NCI-H524 treated with DMSO at 0.1 percent for 48 hours (cell line): ENCODE data around the gene RHBDF2.

Experiments used
- DNase-seq: peaks from one replicate; lab custom pipeline; 2025; lab: John Stamatoyannopoulos, UW

Gene RHBDF2

DNA sequence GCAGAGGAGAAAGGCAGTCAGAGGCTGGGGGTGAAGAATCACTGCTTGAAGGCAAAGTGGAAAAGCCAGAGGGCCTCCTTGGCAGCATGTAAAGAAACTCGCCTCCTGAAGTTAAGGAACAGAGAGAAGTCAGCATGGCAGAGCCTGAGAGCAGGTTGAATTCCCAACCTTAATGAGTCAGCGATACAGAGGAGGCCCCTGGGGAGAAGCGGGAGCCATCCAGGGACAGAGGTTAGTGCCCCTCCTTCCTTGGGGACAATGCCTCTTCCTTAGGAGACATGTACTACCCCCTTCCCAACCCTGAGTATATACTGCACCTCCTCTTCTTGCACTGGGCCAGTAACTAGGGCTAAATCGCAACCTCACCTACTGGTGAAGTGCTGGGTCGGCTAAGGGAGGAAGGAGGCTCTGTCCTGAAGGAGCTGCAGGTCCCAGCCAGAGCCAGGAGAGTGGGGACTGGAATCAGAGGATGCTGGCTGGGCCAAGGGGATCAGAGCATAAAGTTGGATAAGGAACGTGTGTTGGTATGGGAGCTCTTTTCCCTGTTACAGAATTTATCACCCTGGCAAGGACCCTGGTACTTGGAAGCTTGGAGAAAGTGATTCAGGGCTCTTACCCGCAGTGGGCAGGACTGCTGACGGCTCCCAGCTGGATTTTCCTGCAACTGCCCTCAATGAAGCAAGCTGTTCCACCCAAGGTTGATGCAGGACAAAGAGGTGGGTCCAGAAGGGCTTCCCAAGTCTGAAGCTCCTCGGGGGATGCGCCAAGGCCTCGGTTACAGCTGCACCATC lies 39.3 kb downstream of the RHBDF2 start:
- DNase-seq, result no peak

DNA sequence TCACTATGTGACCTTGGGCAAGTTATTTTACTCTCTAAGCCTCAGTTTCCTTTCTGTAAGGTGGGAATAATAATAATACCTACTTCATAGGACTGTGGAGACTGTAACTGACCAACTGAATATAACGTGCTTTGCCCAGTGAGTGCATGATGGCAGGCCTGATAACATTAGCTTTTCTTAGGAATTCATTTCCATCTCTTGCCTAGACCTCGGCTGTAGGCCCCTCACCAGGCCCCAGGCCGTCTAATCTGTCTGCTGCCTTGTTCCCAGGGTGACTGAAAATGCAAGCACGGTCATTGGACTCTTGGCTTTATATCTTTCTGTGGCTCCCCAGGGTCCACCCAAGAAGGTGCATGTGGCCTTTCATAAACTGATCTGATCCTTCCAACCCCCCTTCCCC lies 41.5 kb downstream of the RHBDF2 start:
- DNase-seq, result no peak

DNA sequence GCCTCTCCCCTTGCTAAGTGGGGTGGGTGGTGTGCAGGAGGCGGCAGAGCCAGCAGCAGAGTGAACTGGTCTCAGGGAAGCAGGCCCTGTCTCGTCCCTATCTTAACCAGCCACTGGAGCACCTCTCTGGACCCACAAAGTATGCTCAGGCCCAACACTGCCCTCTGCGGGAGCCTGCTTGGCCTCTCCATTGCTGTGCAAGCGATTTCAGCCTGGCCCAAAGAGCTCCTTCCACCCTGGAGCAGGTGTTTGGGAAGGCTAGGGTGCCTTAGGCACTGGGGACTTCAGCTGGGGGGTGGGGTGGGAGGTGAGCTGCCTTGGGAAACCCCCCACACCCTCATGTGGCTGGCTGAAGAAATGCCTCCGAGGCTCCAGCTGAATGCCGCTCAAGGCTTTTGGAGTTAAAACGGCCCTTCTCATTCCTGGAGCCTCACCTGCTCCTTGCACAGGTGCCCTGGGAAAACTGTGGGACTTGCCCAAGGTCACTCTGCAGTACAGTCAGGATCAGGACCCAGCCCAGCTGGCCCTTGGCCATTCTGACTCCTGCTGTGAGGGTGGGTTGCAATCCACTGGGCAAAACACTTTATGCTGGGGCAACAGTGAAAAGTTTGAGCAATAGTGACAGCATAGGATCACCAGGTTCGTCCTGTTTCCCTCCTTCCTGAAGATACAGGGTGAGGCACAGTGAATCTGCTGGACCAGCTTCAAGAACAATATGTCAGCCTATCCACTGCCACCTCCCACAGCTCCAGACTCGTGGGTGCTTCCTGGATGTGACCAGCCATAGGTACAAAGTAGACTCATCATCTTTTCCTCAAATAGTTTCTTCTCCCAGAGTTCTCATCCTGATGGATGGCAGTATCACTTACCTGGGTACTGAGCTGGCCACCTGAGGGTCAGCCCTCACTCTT lies 42.4 kb downstream of the RHBDF2 start:
- DNase-seq, result peak; percentile 64

DNA sequence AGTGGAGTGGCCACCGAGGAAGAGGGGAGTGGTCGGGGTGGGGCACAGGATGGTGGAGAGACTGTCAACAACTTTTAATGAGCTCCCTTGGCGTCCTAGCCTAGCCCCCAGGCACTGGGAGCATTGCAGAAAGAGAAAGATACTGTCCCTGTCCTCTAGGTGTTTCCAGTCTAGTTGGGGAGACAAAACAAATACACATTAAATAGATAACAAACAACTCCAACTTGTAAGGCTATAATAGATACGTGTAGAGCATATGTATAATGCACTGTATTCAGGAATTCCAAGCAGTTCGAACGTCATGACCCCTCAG lies 47.8 kb downstream of the RHBDF2 start:
- DNase-seq, result no peak

DNA sequence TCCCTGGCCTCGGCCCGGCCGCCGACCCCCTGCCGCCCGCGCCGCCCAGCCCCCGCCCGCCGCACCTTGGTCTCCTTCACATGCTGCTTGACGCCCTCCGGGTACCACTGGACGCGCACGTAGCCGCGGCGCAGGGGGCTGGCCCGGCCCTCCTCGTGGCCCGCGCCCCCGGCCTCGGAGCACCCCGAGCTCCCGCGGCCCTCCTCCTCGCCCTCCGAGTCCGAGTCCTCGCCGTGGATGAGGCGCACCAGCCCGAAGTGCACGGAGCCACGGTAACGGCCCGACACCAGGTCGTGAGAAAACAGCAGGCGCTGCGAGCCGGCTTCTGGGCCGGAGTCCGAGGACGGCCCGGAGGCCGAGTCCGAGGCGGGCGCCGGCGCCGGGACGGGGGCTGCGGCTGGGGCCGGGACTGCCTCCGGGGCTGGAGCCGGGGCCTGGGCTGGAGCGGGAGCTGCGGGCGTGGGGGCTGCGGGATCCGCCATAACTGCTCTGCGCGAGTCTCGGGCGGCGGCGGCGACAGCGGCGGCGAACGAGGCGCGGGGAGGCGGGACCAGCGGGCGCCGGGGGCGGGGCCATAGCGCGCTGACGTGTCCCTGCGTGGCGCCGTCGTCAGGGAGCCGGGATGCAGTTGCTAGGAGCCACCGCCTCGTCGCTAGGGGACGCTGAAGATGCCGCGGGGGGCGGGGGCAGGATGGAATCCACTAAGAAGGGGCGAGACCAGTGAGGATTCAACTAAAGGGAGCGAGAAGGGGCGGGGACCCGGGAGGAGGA lies 48.4 kb downstream of the RHBDF2 start, which contains the start of gene UBE2O:
UBE2O (minus strand) TSS at position 493 of the 771 bp plus-strand sequence; CDS start at position 482, 11 bp downstream.
- peak; percentile 62 for DNase-seq

DNA sequence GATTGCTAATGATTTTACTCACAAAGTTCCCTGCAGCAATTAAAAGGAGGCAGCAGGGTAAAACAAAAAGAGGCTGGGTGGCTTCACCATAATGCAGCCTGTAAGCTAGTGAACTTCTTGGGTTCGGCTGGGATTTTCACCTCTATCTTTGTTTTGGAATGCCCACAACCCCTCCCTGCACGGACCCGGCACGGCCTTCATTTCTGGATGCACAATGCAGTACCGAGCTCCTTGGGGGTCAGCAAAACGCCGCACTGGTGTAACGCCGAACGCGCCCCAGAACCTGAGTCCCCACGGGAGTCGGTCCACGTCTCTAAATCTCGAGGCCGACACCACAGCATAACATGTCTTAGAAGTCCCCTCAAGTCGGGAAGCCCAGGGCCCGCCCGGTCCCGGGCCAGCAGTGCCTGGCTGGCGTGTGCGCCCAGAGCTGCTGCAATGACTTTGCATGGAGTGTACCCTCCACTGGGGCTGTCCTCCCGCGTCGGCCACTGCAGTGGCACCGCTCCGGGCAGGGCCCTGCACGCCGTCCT lies 49.0 kb downstream of the RHBDF2 start:
- no peak for DNase-seq

DNA sequence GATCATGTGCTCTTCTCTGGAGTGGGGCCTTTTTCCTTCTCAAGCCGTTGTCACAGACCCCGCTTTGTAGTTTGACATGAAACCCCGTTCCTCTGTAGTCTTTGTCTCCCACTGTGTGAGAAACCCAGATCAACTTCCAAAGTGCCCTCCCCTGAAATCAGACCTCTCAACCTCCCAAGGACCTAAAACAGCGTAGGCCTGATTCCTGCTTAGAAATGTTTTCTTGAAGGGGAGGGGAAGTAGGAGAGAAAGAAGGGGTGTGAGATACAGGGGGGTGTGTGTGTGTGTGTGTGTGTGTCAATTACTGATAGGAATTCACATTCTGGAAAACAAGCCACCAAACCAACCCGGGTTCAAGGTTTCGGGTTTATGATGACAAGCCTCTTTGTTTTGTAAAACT lies 49.7 kb downstream of the RHBDF2 start:
- no peak for DNase-seq

DNA sequence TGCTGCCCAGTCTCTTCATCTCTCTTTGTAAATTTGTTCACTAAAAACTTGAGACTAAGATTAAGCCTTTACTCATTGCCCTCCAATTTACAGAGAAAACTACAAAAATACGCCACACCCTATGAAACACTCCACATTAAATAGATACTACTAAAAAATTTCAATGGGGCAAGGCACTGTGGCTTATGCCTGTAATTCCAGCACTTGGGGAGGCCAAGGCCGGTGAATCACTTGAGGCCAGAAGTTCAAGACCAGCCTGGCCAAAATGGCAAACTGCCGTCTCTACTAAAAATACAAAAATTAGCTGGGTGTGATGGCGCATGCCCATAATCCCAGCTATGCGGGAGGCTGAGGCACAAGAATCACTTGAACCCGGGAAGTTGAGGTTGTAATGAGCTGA lies 52.1 kb downstream of the RHBDF2 start:
- DNase-seq, result no peak

DNA sequence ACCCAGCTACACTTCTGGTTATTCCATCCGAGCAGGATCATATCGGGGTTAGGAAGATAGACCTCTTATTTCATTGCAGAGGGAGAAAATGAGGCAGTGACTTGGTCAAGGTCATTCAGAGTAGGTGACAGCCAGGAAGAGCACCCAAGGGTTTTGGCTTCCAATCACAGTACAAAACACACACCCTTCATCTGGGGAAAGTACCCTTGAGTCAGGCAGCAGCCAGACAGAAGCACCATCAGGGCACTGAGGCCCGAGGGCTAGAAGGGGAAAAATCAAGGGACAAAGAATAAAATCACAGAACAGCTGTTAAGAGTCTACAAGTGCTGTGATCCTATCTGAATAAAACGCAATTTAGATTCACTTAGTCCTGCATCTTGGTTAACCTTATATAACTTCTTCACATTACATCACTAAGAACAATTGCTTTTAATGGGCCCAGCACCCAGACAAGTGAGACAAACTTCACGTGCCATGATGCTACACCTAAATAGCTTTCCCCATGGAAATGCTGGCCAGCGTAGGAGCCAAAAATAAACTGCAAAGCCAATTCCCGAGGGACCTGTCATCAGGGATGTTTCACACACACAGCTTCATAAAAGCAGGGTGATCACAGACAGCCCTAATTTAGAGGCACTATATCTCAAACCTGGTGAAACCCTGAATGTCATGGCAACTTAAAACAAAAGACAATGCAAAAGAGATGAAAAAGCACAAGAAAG lies 53.1 kb downstream of the RHBDF2 start:
- DNase-seq, result peak; percentile 71

DNA sequence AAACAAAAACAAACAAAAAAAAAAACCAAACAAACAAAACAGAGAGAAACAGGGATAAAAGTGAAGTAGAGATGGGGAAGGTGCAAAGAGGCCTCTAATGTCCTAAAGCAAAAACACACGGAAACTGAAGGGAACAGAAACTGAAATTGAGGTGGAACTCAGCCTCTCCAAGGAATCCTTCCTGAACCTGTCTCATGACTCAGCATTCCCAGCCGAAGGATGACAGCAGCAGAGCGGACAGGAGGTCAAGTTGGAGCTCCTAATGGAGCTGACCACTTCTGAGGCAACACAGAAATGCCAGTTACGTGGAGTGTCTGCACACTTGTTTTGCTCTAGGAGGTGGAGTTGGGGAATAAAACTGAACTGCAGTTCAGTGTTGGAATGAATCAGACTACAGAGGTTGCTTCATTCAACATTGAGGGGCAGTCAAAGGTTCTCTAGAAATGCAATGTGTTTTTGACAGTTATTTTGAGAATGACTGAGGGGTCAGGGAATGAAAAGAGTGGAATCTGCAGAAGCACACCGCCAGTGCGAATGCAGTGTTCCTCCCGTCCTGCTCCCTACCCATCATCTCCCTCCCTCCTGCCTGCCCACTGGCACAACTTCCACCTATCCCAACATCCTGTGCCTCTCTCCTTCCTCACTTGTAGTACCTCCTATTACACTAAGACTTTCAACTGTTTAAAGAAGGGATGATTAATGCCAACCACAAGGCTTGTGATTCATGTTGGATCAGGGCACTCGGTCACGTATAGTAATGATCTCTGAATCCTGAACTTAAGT lies 54.6 kb downstream of the RHBDF2 start:
- no peak for DNase-seq

DNA sequence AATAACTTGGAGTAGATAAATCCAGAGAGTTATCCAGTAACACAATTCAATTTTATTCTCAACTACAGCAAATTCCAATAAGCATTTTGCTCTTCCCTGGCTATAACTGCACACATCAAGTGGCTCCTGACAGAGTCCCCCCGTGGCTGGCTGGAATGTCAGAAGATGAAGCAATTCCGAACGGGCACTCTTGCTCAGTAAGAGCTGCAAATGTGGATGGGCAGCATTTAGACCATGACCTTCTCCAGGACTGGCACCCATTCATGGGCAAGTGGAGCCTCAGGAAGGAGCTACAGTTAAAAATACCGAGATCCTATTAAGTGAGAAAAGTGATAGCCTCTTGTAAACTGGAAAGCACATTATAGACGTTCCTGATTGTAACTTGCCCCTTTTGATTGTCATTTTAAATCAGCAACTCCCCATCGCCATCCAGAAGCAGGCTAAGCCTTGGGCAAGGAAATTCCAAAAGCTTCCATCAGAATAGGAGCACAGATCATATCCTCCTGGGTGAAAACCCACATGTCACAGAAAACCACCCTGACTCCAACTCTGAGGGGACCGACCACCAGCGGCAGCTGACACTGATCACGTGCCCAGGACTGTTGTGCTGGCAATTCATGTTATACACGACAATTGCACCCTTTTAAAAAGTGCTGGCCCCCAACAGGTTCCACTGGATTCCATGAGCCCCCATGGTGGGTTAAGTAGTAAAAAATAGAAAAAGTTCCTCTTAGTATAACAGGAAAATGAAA lies 55.4 kb downstream of the RHBDF2 start:
- DNase-seq, result no peak

DNA sequence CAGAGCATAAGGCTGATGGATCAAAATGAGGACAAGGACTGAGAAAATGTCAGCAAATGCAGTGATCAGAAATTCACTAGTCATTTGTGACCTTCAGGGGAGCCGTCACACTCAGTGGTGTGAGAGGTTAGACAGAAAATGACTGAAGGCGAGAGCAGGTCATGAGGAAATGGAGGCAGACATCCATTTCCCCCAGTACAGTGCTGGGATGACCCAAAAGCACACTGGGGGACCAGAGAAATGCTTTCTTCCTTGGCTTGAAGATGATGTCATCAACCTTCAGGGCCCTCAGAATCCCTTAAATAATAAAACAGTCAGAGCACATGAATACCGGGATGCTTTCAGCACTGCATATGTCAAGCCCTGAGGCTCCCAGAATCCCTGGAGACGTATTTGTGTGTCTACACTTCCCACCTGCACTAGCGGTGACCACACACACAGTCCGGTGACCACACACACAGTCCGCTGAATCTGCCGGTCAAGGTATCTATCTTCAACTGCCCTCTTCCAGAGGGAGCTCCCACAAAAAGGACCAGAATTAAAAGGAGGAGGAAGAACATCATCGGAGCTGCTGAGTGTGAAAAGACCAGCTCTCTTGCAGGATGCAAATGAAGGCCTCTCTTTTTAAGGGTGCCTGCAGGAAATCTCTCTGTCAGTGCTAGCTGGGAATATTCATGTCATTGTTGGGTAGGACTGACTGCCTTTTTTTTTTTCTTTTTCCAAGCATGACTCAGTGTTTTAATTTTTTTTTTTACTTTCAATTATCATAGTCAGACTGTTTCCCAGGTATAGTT lies 56.5 kb downstream of the RHBDF2 start:
- DNase-seq, result no peak

DNA sequence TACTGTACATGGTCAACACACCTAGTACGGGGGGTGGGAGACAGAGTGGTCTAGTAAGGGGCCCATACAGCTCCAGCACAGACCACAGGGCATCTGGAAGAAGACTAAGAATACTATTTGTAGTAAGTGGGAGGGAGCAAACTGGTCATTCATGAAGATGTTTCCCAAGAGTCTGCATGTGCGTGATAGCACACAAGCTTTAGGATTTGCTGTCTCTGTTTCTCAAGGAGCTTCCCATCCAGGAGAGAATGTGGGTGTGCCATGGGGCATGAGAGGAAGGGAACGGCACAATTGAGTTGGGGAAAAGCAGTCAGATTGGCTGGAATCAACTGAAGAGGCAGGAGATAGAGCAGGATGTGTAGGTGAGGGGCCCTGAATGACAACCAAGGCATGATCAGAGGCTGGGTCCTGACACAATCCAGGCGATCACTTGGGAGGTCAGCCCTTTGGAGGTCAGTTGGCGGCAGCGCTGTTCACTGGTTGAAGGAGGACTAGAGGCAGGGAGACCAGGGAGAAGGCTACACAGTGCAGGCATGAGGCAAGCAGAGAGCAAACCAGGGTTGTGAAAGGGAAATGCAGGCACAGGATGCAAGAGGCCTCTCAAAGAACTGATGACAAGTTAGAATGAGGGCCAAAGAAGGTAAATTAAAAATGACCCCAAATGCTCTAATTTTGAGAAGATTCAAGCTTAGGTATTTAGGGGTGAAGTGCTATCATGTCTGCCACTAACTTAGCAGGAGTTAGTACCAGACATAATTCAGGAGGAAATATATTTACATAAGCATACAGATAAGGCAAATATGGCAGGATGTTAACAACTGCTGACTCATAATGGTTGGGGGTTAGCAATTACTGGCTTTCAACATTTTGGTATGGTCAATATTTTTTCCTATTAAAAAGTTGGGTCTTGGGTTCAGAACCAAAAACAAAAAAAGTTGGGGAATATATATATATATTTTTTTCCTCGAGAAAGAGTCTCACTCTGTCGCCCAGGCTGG lies 58.6 kb downstream of the RHBDF2 start:
- no peak for DNase-seq

DNA sequence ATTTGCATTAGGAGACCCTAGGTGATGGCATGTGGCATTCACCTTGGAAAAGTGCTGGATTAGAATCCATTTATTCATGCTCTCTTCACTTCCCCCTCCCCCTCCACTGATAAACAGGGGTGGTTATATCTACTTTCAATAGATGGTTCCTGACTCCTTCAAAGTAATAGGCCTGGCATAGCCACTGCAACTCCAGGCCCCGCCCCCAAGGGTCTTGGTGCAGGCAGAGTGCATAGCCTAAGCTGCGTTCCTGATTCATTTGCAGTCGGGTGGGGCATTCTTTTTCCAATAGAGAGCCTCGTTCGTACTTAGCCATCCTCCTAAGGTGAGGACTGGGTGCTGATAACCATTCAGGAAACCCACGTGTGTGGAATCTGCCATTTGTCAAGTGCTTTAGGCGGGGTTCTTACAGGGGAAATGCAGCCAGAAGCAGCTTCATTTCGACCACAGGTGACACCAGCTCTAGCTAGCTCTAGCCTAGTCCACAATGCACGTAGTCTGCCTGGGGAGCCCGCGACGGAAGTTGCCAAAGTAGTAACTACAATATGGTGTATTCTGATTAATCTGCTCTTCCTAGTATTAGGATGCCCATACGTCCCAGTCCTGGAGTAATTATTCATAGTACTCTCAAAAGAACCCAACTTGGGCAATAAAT lies 59.4 kb downstream of the RHBDF2 start:
- no peak for DNase-seq

DNA sequence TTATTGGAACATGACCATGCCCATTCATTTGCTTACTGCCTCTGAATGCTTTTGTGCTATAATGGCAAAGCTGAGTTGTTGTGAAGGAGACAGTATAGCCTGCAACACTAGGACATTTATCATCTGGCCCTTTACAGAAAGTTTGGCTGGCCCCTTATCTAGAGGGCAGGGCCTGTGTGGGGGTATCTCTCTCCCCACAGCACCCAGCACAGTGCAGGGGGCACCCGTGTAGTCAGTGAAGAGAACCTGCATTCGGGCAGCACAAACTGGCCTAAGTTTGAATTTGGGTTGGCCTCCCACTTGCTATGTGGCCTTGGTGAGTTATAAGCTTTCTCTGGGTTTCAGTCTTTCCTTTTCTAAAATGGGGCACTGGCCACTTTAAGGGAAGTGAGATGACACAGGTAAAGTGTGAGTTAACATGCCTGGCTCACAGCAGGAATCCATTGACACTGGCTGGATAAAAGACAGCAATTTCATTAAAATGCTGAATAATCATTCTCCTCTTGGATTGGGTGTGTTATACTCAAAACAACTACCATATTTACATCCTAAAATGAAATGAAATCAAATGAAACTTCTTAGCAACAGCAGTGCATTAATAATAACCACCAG lies 60.4 kb downstream of the RHBDF2 start:
- no peak for DNase-seq

DNA sequence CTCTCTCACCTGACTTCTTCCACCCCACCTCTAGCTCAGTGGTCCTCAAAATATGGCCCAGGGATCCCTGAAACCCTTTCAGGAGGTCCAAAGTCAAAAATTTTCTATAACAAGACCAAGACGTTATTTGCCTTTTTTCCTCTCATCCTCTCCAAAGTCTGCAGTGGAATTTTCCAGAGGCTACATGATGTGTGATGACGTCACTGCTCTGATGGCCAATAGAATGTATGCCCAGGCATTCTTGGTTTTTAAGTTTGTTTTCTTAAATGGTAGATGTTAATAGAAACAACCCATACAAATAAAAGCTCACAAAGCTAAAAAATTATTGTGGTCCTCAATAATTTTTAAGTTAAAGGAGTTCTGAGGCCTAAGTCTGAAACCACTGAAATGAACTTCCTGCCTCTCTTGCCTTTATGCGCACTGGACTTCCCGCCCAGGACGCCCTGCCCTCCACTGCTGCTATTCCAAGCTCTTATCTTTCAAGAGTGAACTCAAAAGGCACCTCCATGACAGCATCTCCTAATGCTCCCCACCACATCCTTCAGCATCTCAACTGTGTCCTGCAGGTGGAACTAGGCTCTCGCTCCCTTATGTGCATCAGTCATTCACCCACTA lies 61.8 kb downstream of the RHBDF2 start:
- DNase-seq, result no peak
